B cell (primary cell): ENCODE measurements around the gene CFAP221. TPM values are rescaled to one million over a fixed set of nuclear protein-coding genes. Genes with fewer than 3 reads are reported as not detected.

ENCODE experiments used
- ATAC-seq: fragments of 200-7000 bp; cut with Tn5 transposase; one replicate; pipeline ENCODE4 v1.10.0; 2021; ENCODE audit warnings: low read depth, mild to moderate bottlenecking, moderate number of reproducible peaks, moderate library complexity
- CTCF ChIA-PET: fragments of 350-600 bp; sonication (Branson Sonifier 250); formaldehyde crosslinking; loops from one replicate; lab custom pipeline; 2021; ENCODE audit warnings: antibody characterized with exemption, inconsistent platforms; lab: Charles Lee
- POLR2A ChIA-PET: fragments of 350-600 bp; sonication (Branson Sonifier 250); formaldehyde crosslinking; loops from one replicate; lab custom pipeline; 2021; ENCODE audit warnings: antibody characterized with exemption; lab: Charles Lee
- DNase-seq: peaks from one replicate; pipeline ENCODE4 v3.0.0; 2013
- H2AFZ ChIP-seq: 2 replicates; pipeline ENCODE4 v1.6.1; 2012; ENCODE audit warnings: mild to moderate bottlenecking, low read depth, low read length; ENCODE audit not compliant: insufficient read depth, poor library complexity, severe bottlenecking
- H3K27ac ChIP-seq, 2 donors: 1 replicate in 1 of 2; 2 replicates in 1 of 2; pipeline ENCODE4 v1.5.1; 2012 to 2013; ENCODE audit warnings: low read length in 2 of 2, mild to moderate bottlenecking in 2 of 2, moderate library complexity in 1 of 2
- H3K27me3 ChIP-seq, 4 experiments: fragments of 200-600 bp in 1 of 4; sonication (generic) in 1 of 4; replicated peaks in 1 of 4; 1 replicate in 2 of 4; 2 replicates in 2 of 4; pipeline versions ENCODE4 v1.6.1 to v1.7.0; 2013 to 2016; ENCODE audit warnings: low read length in 3 of 4, mild to moderate bottlenecking in 2 of 4, mixed read lengths in 1 of 4, moderate library complexity in 1 of 4; ENCODE audit not compliant: insufficient read depth in 4 of 4, control insufficient read depth in 3 of 4; ENCODE audit errors: control extremely low read depth in 1 of 4
- H3K36me3 ChIP-seq, 2 experiments: replicated peaks in 1 of 2; 1 replicate in 1 of 2; 2 replicates in 1 of 2; pipeline versions ENCODE4 v1.6.1 to v1.7.1; 2013; ENCODE audit warnings: low read length in 1 of 2; ENCODE audit not compliant: insufficient read depth in 2 of 2, control insufficient read depth in 1 of 2; ENCODE audit errors: control extremely low read depth in 1 of 2, extremely low read depth in 1 of 2
- H3K4me1 ChIP-seq, 2 donors: fragments of 200-600 bp in 1 of 2; sonication (generic) in 1 of 2; 1 replicate in 1 of 2; 2 replicates in 1 of 2; pipeline versions ENCODE4 v1.5.1 to v1.6.1; 2013 to 2017; ENCODE audit warnings: low read length in 2 of 2; ENCODE audit not compliant: control insufficient read depth in 2 of 2, insufficient read depth in 2 of 2
- H3K4me2 ChIP-seq: replicated peaks from 2 replicates; pipeline ENCODE3; 2012; ENCODE audit warnings: mild to moderate bottlenecking, low read depth, low read length; ENCODE audit not compliant: poor library complexity, severe bottlenecking
- H3K4me3 ChIP-seq, 5 experiments: fragments of 200-600 bp in 1 of 5; sonication (generic) in 1 of 5; 1 replicate in 3 of 5; 2 replicates in 2 of 5; pipeline versions ENCODE4 v1.5.1 to v1.7.0; 2011 to 2016; ENCODE audit warnings: low read length in 4 of 5, mild to moderate bottlenecking in 4 of 5, low read depth in 2 of 5, control low read depth in 1 of 5, moderate library complexity in 1 of 5; ENCODE audit not compliant: insufficient read depth in 1 of 5; ENCODE audit errors: control extremely low read depth in 1 of 5, extremely low read depth in 1 of 5
- H3K79me2 ChIP-seq: fragments of 200-600 bp; sonication (generic); one replicate; pipeline ENCODE4 v1.6.0; 2016; ENCODE audit warnings: low read length; ENCODE audit not compliant: control insufficient read depth, insufficient read depth
- H3K9ac ChIP-seq: fragments of 200-600 bp; sonication (generic); 2 replicates; pipeline ENCODE4 v1.6.1; 2017; ENCODE audit warnings: mild to moderate bottlenecking, low read length, moderate library complexity
- H3K9me3 ChIP-seq, 3 donors: one replicate each; pipeline versions ENCODE4 v1.6.1 to v1.7.1; 2013; ENCODE audit warnings: low read length in 2 of 3; ENCODE audit not compliant: control insufficient read depth in 2 of 3, insufficient read depth in 1 of 3; ENCODE audit errors: control extremely low read depth in 1 of 3
- H4K20me1 ChIP-seq: 2 replicates; pipeline ENCODE4 v1.6.0; 2012; ENCODE audit warnings: mild to moderate bottlenecking, low read length; ENCODE audit not compliant: insufficient read depth, control insufficient read depth, poor library complexity, severe bottlenecking
- H3K27ac Mint-ChIP-seq: one replicate; pipeline ENCODE4 v1.8.0; 2021; ENCODE audit warnings: mixed read lengths
- H3K27me3 Mint-ChIP-seq: one replicate; pipeline ENCODE4 v1.8.0; 2021; ENCODE audit warnings: mixed read lengths
- H3K4me1 Mint-ChIP-seq: one replicate; pipeline ENCODE4 v1.8.0; 2021; ENCODE audit warnings: mixed read lengths
- H3K4me3 Mint-ChIP-seq: one replicate; pipeline ENCODE4 v1.8.0; 2021; ENCODE audit warnings: mixed read lengths
- H3K9me3 Mint-ChIP-seq: one replicate; pipeline ENCODE4 v1.8.0; 2022; ENCODE audit warnings: mixed read lengths; ENCODE audit not compliant: insufficient read depth
- CTCF ChIP-seq: fragments of 200-600 bp; IDR thresholded peaks from one replicate; pipeline ENCODE4 v1.8.0; 2022; ENCODE audit warnings: antibody characterized with exemption, mild to moderate bottlenecking
- EZH2 ChIP-seq: IDR thresholded peaks from 2 replicates; pipeline ENCODE4 v1.6.1; 2012; ENCODE audit warnings: borderline replicate concordance, low read depth, mild to moderate bottlenecking, moderate library complexity, low read length; ENCODE audit not compliant: insufficient read depth, poor library complexity, severe bottlenecking
- WGBS: methylation state at CpG from one replicate; pipeline ENCODE4 v1.1.5; 2013; ENCODE audit warnings: missing lambda C conversion rate; ENCODE audit not compliant: insufficient coverage; 5-methylcytosine and 5-hydroxymethylcytosine counted together
- intact Hi-C: fragments of 100-400 bp; cut with micrococcal nuclease; formaldehyde crosslinking; loops from one replicate; pipeline ENCODE4 v1.10.0; 2022
- polyA plus RNA-seq: library from polyadenylated mRNA; depleted of rRNA; stranded (reverse); fragments of >200 nt; gene quantifications from 2 replicates; pipeline ENCODE4 v1.2.3, GENCODE V29; 2012
- total RNA-seq, 2 donors: library from RNA; stranded (reverse); fragments of 120-200 nt in 1 of 2; gene quantifications; 1 replicate in 1 of 2; 2 replicates in 1 of 2; pipeline versions ENCODE4 v1.2.3 to v1.2.4, GENCODE V29; 2013 to 2022

The CFAP221 gene
- total and polyA plus RNA-seq, 2 donors (not counting 1 experiment from before 2014, with no cell fraction given): not detected

DNA sequence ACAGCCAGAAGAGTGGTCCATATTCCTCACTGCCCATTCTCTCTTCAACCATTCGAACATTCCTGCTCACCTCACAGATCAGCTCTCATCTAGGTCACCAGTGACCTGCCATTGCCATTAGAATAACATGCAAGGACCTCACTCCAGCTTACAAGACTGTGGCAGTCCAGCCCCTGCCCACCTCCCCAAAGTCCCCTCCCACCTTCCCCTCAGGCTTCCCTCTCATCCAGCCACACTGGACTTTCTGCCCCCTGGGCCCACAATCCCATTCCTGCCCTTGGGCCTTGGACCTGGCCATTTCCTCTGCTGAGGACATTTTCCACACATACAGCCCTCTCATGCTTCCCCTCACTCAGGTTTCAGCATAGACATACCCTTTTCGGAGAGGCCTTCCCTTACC, 129.5 kb downstream of the CFAP221 start:
- no peak overlapping the region for H3K4me3 Mint-ChIP-seq
- Histone ChIP-seq H3K79me2 (no peaks in the 10 kb centered on the region), H3K27me3 (no peaks in the 10 kb centered on the region), H3K9ac (no peak overlapping the region), H3K4me3 (no peak overlapping the region), H3K4me1 (peaks cover 0 to 8% of the 10 kb centered on the region in 2 donors), H3K9me3 (peaks cover 0 to 6% (median 0%) of the 10 kb centered on the region in 3 donors), H2AFZ (no peak overlapping the region), H4K20me1 (no peaks in the 10 kb centered on the region), H3K27ac (no peak overlapping the region), H3K4me2 (no peak overlapping the region), H3K36me3 (no peaks in the 10 kb centered on the region)
- intact Hi-C loops: no loop called here
- no peaks in the 10 kb centered on the region for H3K9me3 Mint-ChIP-seq
- ChIA-PET POLR2A (no interaction called here), CTCF (interaction anchor here (0.7 to 0.9 kb wide), 2 partner anchors 18 to 32 kb away, joined by 3 read pairs; no protein-coding TSS in a partner anchor)
- DNase-seq: no peak
- H3K27me3 Mint-ChIP-seq: no peaks in the 10 kb centered on the region
- H3K27ac Mint-ChIP-seq: no peak overlapping the region
- peaks cover 5% of the 10 kb centered on the region for H3K4me1 Mint-ChIP-seq
- no peak for ATAC-seq
- TF ChIP-seq EZH2 (no peak), CTCF (no peak)
- 94% methylated on average over 2 of the region's 2 CpGs for WGBS

DNA sequence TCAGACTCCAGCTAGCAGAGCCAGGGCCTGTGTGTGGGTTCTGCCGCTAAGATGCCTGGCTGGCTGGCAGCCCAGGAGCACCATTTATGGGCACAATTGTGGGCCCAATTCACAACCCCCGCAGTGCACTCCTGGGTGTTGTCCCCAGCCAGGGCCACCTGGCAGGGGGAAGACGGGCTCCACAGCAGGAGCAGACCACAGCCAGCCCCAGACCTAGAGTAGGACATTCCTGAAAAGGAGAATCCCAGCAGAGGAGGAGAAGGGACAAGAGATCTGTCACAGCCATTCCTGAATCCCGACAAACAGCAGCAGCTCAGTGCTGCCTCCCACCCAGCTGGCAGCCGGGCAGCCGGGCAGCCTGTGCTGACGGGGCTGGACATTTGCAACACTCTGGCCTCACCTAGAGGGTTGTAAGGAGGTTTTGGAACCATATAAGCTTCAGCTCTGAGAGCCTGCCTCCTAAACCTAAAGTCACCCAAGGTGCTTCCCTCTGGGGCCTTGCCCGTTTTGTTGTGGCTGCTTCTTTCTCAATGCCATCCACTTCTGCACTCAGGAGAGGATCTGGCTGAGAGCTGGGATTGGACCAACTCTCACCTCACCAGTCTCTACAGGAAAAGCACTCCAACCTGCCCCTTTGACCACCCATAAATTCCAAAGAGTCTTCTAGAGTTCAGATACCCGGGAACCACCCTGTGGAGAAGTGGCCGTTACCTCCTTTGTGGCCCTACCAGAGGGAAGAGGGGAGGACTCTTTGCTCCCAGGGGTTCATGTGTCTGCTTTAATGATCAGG, 130.7 kb downstream of the CFAP221 start:
- Histone ChIP-seq H3K27ac (no peak overlapping the region), H3K4me1 (peaks cover 6 to 14% of the 10 kb centered on the region in 2 donors), H4K20me1 (no peaks in the 10 kb centered on the region), H3K9ac (no peak overlapping the region), H3K4me3 (no peak overlapping the region), H3K4me2 (no peak overlapping the region), H2AFZ (no peak overlapping the region), H3K9me3 (peaks cover 0 to 6% (median 0%) of the 10 kb centered on the region in 3 donors), H3K36me3 (no peaks in the 10 kb centered on the region), H3K27me3 (no peaks in the 10 kb centered on the region), H3K79me2 (peaks cover 8% of the 10 kb centered on the region)
- ChIA-PET POLR2A (no interaction called here), CTCF (interaction anchor here (1.0 kb wide), 1 partner anchor 34 kb away, joined by 3 read pairs; no protein-coding TSS in a partner anchor)
- H3K9me3 Mint-ChIP-seq: no peaks in the 10 kb centered on the region
- ATAC-seq (no peak), DNase-seq (no peak)
- peaks cover 13% of the 10 kb centered on the region for H3K4me1 Mint-ChIP-seq
- H3K4me3 Mint-ChIP-seq: no peak overlapping the region
- intact Hi-C loops: no loop called here
- no peak overlapping the region for H3K27ac Mint-ChIP-seq
- no peak for TF ChIP-seq CTCF
- no peak for TF ChIP-seq EZH2
- 78% methylated on average over 7 of the region's 10 CpGs for WGBS
- no peaks in the 10 kb centered on the region for H3K27me3 Mint-ChIP-seq
